OCI-LY1 (cell line): ENCODE measurements around the gene LAMC3.

ENCODE experiments used
- H2AFZ ChIP-seq: fragments of 200-600 bp; sonication (generic), shearing (Covaris generic); 2 replicates; pipeline ENCODE4 v1.6.0; 2014; ENCODE audit warnings: antibody characterized with exemption, mild to moderate bottlenecking, low read length
- H3F3A ChIP-seq: fragments of 200-600 bp; sonication (generic), shearing (Covaris generic); 2 replicates; pipeline ENCODE4 v1.6.0; 2014; ENCODE audit warnings: mild to moderate bottlenecking, antibody characterized with exemption, low read length, moderate library complexity; ENCODE audit not compliant: insufficient read depth
- H3K27ac ChIP-seq: fragments of 200-600 bp; sonication (generic); 2 replicates; pipeline ENCODE4 v1.5.1; 2014; ENCODE audit warnings: low read length, mixed run types, mild to moderate bottlenecking, low read depth; ENCODE audit not compliant: poor library complexity, severe bottlenecking
- H3K27me3 ChIP-seq: fragments of 200-600 bp; sonication (generic); 2 replicates; pipeline ENCODE4 v1.6.0; 2014; ENCODE audit warnings: antibody characterized with exemption, mild to moderate bottlenecking, low read length, moderate library complexity; ENCODE audit not compliant: insufficient read depth
- H3K36me3 ChIP-seq: fragments of 200-600 bp; sonication (generic); 2 replicates; pipeline ENCODE4 v1.6.1; 2014; ENCODE audit warnings: mild to moderate bottlenecking, antibody characterized with exemption, low read length, moderate library complexity, mixed read lengths; ENCODE audit not compliant: insufficient read depth
- H3K4me1 ChIP-seq: fragments of 200-600 bp; sonication (generic); 2 replicates; pipeline ENCODE4 v1.5.1; 2014; ENCODE audit warnings: mild to moderate bottlenecking, low read length, moderate library complexity; ENCODE audit not compliant: insufficient read depth, severe bottlenecking
- H3K4me2 ChIP-seq: fragments of 200-600 bp; sonication (generic), shearing (Covaris generic); 2 replicates; pipeline ENCODE4 v1.6.1; 2014; ENCODE audit warnings: low read length
- H3K4me3 ChIP-seq: fragments of 200-600 bp; sonication (generic); 2 replicates; pipeline ENCODE4 v1.5.1; 2014; ENCODE audit warnings: low read length, low read depth, mild to moderate bottlenecking, mixed read lengths; ENCODE audit not compliant: poor library complexity, severe bottlenecking
- H3K79me2 ChIP-seq: fragments of 200-600 bp; shearing (Covaris generic); 2 replicates; pipeline ENCODE4 v1.6.1; 2016; ENCODE audit warnings: mixed run types, low read length, mixed read lengths; ENCODE audit not compliant: insufficient read depth
- H3K9ac ChIP-seq: fragments of 200-600 bp; sonication (generic), shearing (Covaris generic); 2 replicates; pipeline ENCODE4 v1.6.1; 2014; ENCODE audit warnings: mild to moderate bottlenecking, low read length, mixed read lengths
- H3K9me2 ChIP-seq: fragments of 200-600 bp; sonication (generic), shearing (Covaris generic); 2 replicates; pipeline ENCODE4 v1.6.1; 2014; ENCODE audit warnings: low read depth, mild to moderate bottlenecking, low read length, mixed read lengths
- H3K9me3 ChIP-seq: fragments of 200-600 bp; shearing (Covaris generic); 2 replicates; pipeline ENCODE4 v1.6.1; 2014; ENCODE audit warnings: low read length, mixed read lengths
- H4K20me1 ChIP-seq: fragments of 200-600 bp; sonication (generic), shearing (Covaris generic); 2 replicates; pipeline ENCODE4 v1.6.0; 2016; ENCODE audit warnings: mild to moderate bottlenecking, low read length; ENCODE audit not compliant: insufficient read depth
- EZH2 ChIP-seq: fragments of 200-600 bp; sonication (generic), shearing (Covaris generic); IDR thresholded peaks from 2 replicates; pipeline ENCODE4 v1.8.0; 2017; ENCODE audit warnings: borderline replicate concordance, mixed run types, mild to moderate bottlenecking, antibody characterized with exemption, low read length, moderate library complexity, mixed read lengths
- TF ChIP-seq, protein P1 (sequence below): fragments of 200-600 bp; sonication (generic), shearing (Covaris generic); IDR thresholded peaks from 2 replicates; pipeline ENCODE4 v1.5.1; 2017; ENCODE audit warnings: mild to moderate bottlenecking, antibody characterized with exemption, low read length, moderate library complexity, mixed read lengths

The LAMC3 gene

DNA sequence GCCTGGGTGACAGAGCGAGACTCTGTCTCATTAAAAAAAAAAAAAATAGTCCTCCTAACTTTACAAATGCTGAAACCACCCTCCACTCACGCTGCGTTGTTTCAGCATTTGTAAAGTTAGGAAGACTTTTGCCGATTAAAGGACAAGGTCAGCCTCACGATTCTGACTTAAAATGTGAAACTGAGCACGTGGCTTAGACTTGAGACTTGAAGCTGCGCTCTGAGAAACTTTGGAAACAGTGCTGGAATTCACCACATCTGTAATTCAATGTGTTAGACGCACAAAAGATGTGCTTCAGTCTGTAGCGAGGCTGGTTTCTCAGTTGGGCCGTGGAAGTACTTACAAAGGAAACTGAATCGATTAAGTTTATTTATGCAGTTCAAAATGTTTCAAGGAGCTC, 25.0 kb upstream of the LAMC3 start:
- H3K36me3 ChIP-seq, result no peaks in the 10 kb centered on the region
- H3K9ac ChIP-seq, result no peak overlapping the region
- TF ChIP-seq, protein P1, sequence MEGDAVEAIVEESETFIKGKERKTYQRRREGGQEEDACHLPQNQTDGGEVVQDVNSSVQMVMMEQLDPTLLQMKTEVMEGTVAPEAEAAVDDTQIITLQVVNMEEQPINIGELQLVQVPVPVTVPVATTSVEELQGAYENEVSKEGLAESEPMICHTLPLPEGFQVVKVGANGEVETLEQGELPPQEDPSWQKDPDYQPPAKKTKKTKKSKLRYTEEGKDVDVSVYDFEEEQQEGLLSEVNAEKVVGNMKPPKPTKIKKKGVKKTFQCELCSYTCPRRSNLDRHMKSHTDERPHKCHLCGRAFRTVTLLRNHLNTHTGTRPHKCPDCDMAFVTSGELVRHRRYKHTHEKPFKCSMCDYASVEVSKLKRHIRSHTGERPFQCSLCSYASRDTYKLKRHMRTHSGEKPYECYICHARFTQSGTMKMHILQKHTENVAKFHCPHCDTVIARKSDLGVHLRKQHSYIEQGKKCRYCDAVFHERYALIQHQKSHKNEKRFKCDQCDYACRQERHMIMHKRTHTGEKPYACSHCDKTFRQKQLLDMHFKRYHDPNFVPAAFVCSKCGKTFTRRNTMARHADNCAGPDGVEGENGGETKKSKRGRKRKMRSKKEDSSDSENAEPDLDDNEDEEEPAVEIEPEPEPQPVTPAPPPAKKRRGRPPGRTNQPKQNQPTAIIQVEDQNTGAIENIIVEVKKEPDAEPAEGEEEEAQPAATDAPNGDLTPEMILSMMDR, result no peak
- no peaks in the 10 kb centered on the region for H3K9me2 ChIP-seq
- no peaks in the 10 kb centered on the region for H3K9me3 ChIP-seq
- no peak overlapping the region for H3K4me3 ChIP-seq
- no peak overlapping the region for H2AFZ ChIP-seq
- H3K27me3 ChIP-seq, result no peaks in the 10 kb centered on the region
- H3K4me1 ChIP-seq, result no peaks in the 10 kb centered on the region
- no peak overlapping the region for H3K4me2 ChIP-seq
- no peaks in the 10 kb centered on the region for H3F3A ChIP-seq
- no peak overlapping the region for H3K27ac ChIP-seq
- H4K20me1 ChIP-seq, result no peaks in the 10 kb centered on the region
- H3K79me2 ChIP-seq, result no peaks in the 10 kb centered on the region

DNA sequence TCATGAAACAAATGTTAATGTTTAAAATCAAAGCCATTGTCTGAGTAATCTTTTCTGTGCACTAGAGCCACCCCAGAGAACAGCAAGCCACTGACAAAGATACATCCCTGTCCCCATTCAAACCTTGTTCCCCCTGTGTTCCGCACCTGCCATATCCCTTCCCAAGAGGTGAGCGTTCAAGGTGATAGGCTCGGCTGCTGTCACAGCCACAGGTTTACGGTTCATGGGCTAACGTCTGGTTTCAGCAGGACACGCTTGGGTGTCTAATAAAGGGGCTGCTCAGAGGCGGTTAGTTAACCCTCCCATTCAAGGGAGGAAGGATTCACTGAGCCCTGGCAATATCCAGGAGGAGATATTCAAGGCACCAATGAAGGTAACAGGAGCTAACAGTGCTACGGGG, 24.5 kb upstream of the LAMC3 start:
- Histone ChIP-seq H4K20me1 (no peaks in the 10 kb centered on the region), H3K4me1 (no peaks in the 10 kb centered on the region), H3K27me3 (no peaks in the 10 kb centered on the region), H3K4me3 (no peak overlapping the region), H3K9me2 (no peaks in the 10 kb centered on the region), H3F3A (no peaks in the 10 kb centered on the region), H3K9me3 (no peaks in the 10 kb centered on the region), H3K79me2 (no peaks in the 10 kb centered on the region), H3K36me3 (no peaks in the 10 kb centered on the region), H2AFZ (no peak overlapping the region), H3K27ac (no peak overlapping the region), H3K4me2 (no peak overlapping the region), H3K9ac (no peak overlapping the region)
- TF ChIP-seq EZH2, result no peak
- TF ChIP-seq, protein P1, result no peak

- Histone ChIP-seq H3F3A (no peaks in the 10 kb centered on the region), H3K27me3 (no peaks in the 10 kb centered on the region), H4K20me1 (no peaks in the 10 kb centered on the region), H3K4me2 (no peak overlapping the region), H3K9ac (no peak overlapping the region), H3K4me1 (no peaks in the 10 kb centered on the region), H3K27ac (no peak overlapping the region), H3K4me3 (no peak overlapping the region), H3K79me2 (no peaks in the 10 kb centered on the region), H3K9me3 (no peaks in the 10 kb centered on the region), H3K36me3 (no peaks in the 10 kb centered on the region), H3K9me2 (no peaks in the 10 kb centered on the region), H2AFZ (no peak overlapping the region)
- TF ChIP-seq EZH2, result no peak
- TF ChIP-seq, protein P1, result no peak
Measured at GRCh38 chr9:130985029-130985428, 23.9 kb upstream of the LAMC3 start.
